ENCODE data around the gene IL17RB. TPM values are rescaled to one million over a fixed set of nuclear protein-coding genes. Genes with fewer than 3 reads are reported as not detected.

Gene IL17RB
- total RNA-seq, 1 donor from 2014 or later: 12.4 TPM

- ATAC-seq (no peak), DNase-seq (no peak)
- peaks cover 26% of the 10 kb centered on the region for H3K4me1 ChIP-seq
- no peaks in the 10 kb centered on the region for H3K27me3 ChIP-seq
- H3K9me3 ChIP-seq: no peaks in the 10 kb centered on the region
- H3K36me3 ChIP-seq: peaks cover 5% of the 10 kb centered on the region
- peak overlapping the region; percentile 97 for H3K27ac ChIP-seq
- intact Hi-C loops (cut with DNase I): no loop called here
- peak overlapping the region; percentile 89 for H3K4me3 ChIP-seq
- TF ChIP-seq, protein P1, sequence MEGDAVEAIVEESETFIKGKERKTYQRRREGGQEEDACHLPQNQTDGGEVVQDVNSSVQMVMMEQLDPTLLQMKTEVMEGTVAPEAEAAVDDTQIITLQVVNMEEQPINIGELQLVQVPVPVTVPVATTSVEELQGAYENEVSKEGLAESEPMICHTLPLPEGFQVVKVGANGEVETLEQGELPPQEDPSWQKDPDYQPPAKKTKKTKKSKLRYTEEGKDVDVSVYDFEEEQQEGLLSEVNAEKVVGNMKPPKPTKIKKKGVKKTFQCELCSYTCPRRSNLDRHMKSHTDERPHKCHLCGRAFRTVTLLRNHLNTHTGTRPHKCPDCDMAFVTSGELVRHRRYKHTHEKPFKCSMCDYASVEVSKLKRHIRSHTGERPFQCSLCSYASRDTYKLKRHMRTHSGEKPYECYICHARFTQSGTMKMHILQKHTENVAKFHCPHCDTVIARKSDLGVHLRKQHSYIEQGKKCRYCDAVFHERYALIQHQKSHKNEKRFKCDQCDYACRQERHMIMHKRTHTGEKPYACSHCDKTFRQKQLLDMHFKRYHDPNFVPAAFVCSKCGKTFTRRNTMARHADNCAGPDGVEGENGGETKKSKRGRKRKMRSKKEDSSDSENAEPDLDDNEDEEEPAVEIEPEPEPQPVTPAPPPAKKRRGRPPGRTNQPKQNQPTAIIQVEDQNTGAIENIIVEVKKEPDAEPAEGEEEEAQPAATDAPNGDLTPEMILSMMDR (IDR thresholded peaks at IDR 0.05): no peak
Measured at GRCh38 chr3:53890726-53891475, 44.5 kb downstream of the IL17RB start.

GRCh38 chr3:53891497-53892285 is 45.3 kb downstream of the IL17RB start, which contains the start of gene SELENOK:
Gene SELENOK (minus strand): TSS chr3:53891859.
- H3K27ac ChIP-seq: peak within 1 kb of the TSS; percentile 97
- ATAC-seq (peak; percentile 99), DNase-seq (peak; percentile 99)
- intact Hi-C loops (cut with DNase I): no loop called here
- no peaks in the 10 kb centered on the region for H3K36me3 ChIP-seq
- H3K4me3 ChIP-seq: peak within 1 kb of the TSS; percentile 89
- TF ChIP-seq, protein P1 (IDR thresholded peaks at IDR 0.05): no peak
- no peaks in the 10 kb centered on the region for H3K9me3 ChIP-seq
- H3K27me3 ChIP-seq: peaks cover 3% of the 10 kb centered on the region
- H3K4me1 ChIP-seq: peaks cover 26% of the 10 kb centered on the region

GRCh38 chr3:53892286-53892637 is 45.9 kb downstream of the IL17RB start:
- ATAC-seq (no peak), DNase-seq (no peak)
- TF ChIP-seq, protein P1 (IDR thresholded peaks at IDR 0.05): no peak
- no peaks in the 10 kb centered on the region for H3K36me3 ChIP-seq
- H3K9me3 ChIP-seq: no peaks in the 10 kb centered on the region
- intact Hi-C loops (cut with DNase I): no loop called here
- peaks cover 8% of the 10 kb centered on the region for H3K27me3 ChIP-seq
- peak overlapping the region; percentile 97 for H3K27ac ChIP-seq
- peak overlapping the region; percentile 89 for H3K4me3 ChIP-seq
- H3K4me1 ChIP-seq: peaks cover 26% of the 10 kb centered on the region

DNA sequence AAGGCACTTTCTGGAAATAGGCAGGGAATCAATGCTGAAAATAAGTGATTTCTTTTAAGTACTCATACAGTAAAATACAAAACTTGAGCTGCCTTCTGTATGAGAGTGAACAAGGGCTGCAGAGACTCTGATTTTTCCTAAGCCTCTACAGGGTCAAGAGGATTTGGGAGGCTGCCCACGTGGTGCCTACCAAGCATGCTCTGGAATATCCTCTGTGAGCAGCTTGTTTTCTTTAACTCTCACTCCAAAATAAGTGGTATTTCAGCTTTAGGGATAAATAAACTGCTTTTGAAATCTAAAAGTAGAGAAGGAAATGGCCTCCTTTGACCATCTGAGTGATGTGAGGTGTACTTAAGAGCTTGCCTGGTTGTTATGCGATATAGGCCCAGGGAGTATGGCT is 53.4 kb downstream of the IL17RB start:
- DNase-seq (no peak), ATAC-seq (peak; percentile 60)
- H3K27ac ChIP-seq: no peak overlapping the region
- H3K4me1 ChIP-seq: peaks cover 4% of the 10 kb centered on the region
- intact Hi-C loops (cut with DNase I): no loop called here
- TF ChIP-seq, protein P1 (IDR thresholded peaks at IDR 0.05): no peak
- H3K9me3 ChIP-seq: no peaks in the 10 kb centered on the region
- H3K27me3 ChIP-seq: peaks cover 19% of the 10 kb centered on the region
- no peaks in the 10 kb centered on the region for H3K36me3 ChIP-seq
- no peak overlapping the region for H3K4me3 ChIP-seq

DNA sequence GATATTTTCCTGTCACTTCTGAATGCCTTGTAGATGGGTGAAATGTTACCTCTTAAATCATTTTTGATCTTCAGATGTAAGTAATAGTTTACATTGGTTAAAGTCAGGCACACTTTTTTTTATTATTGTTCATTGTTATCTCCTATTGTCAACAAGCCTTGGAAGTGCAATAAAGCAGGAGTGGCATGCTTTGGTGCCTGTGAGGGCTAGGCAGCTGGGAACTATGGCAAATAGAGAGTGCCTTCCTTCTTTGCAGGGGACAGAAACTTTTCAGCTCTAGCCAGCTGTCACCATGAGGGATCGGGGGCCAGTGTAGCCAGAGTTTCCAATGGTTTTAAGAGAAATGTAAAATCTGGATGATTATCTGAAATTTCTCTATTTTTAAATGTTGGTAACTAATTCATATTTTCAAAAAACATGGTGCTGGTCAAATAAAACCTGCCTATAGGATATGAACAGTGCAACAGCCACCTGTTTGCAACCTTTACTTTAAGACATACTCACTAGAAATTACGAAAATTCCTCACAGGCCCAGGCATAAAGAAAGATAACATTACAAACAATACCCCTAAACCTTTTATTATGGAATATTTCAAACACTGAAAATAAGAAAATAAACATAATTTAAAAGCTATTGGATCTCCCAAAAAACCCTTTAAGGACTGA is 54.4 kb downstream of the IL17RB start:
- ATAC-seq: no peak
- Histone ChIP-seq H3K4me3 (no peak overlapping the region), H3K36me3 (no peaks in the 10 kb centered on the region), H3K27ac (no peak overlapping the region), H3K4me1 (peaks cover 4% of the 10 kb centered on the region), H3K27me3 (peaks cover 27% of the 10 kb centered on the region), H3K9me3 (no peaks in the 10 kb centered on the region)
- intact Hi-C loops (cut with DNase I): no loop called here
- TF ChIP-seq, protein P1 (IDR thresholded peaks at IDR 0.05): no peak
- DNase-seq: no peak
